ENCODE measurements around the gene ADNP.

The ADNP gene

DNA sequence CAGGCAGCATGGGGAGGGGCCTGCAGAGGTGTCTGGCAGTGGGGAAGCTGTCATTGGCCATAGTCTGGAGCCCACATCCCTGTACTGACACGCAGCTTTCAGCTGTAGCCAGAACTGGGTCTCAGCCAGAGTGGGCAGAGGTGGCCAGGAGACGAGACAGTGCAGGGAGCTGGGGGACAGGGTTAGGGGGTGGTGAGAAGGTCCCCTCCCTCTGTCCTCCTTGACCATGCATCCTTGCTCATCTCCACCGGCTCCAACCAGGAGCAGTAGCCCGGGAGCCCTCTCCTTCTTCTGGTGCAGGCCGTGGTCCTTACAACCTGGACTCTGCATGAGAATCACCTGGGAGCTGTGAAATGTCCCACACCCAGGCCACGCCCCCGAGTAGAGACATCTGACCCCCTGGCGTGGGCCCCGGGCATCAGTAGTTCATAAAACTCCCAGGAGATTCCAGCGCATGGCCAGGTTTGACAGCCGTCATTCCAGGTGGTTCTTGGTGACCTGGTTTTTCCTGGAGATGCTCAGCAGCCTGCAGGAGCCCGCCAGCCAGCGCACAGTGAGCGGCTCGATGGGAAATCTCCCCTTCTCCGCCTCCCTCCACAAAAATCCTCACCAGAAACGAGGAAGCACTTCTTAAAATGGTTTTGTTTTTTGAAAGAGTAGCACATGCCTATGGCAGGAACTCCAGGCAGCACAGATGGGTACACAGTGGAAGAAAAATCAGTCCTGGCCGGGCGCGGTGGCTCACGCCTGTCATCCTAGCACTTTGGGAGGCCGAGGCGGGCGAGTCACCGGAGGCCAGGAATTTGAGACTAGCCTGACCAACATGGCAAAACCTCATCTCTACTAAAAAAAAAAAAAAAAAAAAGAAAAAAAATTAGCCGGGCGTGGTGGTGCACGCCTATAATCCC lies 56.2 kb downstream of the ADNP start:
- H3K27ac ChIP-seq (ENCODE audit: insufficient read depth, low read length, poor library complexity, severe bottlenecking), result no peak overlapping the region
- H3K4me1 ChIP-seq (ENCODE audit: control insufficient read depth, insufficient read depth, low read length, poor library complexity, severe bottlenecking), result no peaks in the 10 kb centered on the region
- H3K9me3 ChIP-seq (ENCODE audit: control insufficient read depth, low read length), result no peaks in the 10 kb centered on the region
- H3K4me3 ChIP-seq (ENCODE audit: insufficient read depth, low read depth, low read length, poor library complexity, severe bottlenecking), result no peak overlapping the region
- H3K36me3 ChIP-seq (ENCODE audit: control insufficient read depth, insufficient read depth, low read length), result no peaks in the 10 kb centered on the region
- H3K27me3 ChIP-seq (replicated peaks; ENCODE audit: control insufficient read depth, insufficient read depth, low read length, poor library complexity, severe bottlenecking), result no peaks in the 10 kb centered on the region
- DNase-seq, result no peak

DNA sequence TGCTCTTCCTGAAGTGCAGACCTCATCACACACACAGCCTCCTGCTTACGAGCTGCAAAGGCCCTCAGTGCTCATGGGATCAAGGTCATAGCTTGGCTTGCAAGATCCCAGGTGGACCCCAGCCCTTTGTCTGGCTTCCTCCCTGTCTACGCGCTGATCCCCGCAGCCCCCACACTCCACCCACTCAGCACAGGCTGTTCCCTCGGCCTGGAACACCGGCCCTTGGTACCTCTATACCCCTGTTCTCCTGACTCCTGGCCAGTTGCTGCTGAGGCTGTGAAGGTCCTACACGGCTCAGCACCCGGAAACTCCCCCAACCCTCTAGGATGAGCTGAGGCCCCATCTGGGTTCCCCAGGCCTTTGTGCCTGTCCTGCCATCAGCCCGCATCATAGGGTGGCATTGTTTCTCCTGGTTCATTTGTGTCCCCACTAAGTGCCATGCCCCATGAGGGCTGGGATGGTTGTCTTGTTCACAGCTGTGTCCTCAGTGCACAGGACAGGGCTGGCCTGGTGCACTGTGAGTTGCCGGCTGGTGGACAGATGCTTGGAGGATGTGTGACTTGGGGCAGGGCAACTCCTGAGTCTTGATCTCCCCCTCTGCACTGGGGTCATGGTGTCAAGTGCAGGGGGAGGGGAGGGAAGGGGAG lies 57.0 kb downstream of the ADNP start:
- Histone ChIP-seq H3K27ac (ENCODE audit: insufficient read depth, low read length, poor library complexity, severe bottlenecking) (no peak overlapping the region), H3K4me3 (ENCODE audit: insufficient read depth, low read depth, low read length, poor library complexity, severe bottlenecking) (no peak overlapping the region), H3K36me3 (ENCODE audit: control insufficient read depth, insufficient read depth, low read length) (no peaks in the 10 kb centered on the region), H3K4me1 (ENCODE audit: control insufficient read depth, insufficient read depth, low read length, poor library complexity, severe bottlenecking) (no peaks in the 10 kb centered on the region), H3K27me3 (replicated peaks; ENCODE audit: control insufficient read depth, insufficient read depth, low read length, poor library complexity, severe bottlenecking) (no peaks in the 10 kb centered on the region), H3K9me3 (ENCODE audit: control insufficient read depth, low read length) (no peaks in the 10 kb centered on the region)
- DNase-seq, result no peak

DNA sequence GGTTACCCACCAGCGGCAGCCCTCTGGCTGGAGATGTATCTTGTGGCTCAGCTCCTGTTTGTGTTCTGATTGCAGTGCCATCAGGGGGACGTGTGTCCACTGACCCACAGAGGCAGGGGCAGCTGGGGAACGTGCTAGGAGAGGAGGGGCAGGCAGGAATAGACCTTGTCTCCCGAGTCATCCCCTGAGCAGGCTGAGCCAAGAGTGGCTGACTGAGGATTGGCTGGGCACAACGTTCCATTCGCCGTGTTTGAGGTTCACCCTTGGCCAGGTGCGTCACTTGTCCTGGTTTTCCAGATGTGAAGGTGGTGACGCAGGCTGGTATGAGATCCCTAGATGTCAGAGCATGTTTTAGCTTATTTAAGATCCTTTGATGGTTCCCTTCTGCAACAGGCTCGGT lies 57.7 kb downstream of the ADNP start:
- Histone ChIP-seq H3K4me1 (ENCODE audit: control insufficient read depth, insufficient read depth, low read length, poor library complexity, severe bottlenecking) (no peaks in the 10 kb centered on the region), H3K27ac (ENCODE audit: insufficient read depth, low read length, poor library complexity, severe bottlenecking) (no peak overlapping the region), H3K36me3 (ENCODE audit: control insufficient read depth, insufficient read depth, low read length) (no peaks in the 10 kb centered on the region), H3K4me3 (ENCODE audit: insufficient read depth, low read depth, low read length, poor library complexity, severe bottlenecking) (no peak overlapping the region), H3K9me3 (ENCODE audit: control insufficient read depth, low read length) (no peaks in the 10 kb centered on the region), H3K27me3 (replicated peaks; ENCODE audit: control insufficient read depth, insufficient read depth, low read length, poor library complexity, severe bottlenecking) (no peaks in the 10 kb centered on the region)
- DNase-seq, result no peak

DNA sequence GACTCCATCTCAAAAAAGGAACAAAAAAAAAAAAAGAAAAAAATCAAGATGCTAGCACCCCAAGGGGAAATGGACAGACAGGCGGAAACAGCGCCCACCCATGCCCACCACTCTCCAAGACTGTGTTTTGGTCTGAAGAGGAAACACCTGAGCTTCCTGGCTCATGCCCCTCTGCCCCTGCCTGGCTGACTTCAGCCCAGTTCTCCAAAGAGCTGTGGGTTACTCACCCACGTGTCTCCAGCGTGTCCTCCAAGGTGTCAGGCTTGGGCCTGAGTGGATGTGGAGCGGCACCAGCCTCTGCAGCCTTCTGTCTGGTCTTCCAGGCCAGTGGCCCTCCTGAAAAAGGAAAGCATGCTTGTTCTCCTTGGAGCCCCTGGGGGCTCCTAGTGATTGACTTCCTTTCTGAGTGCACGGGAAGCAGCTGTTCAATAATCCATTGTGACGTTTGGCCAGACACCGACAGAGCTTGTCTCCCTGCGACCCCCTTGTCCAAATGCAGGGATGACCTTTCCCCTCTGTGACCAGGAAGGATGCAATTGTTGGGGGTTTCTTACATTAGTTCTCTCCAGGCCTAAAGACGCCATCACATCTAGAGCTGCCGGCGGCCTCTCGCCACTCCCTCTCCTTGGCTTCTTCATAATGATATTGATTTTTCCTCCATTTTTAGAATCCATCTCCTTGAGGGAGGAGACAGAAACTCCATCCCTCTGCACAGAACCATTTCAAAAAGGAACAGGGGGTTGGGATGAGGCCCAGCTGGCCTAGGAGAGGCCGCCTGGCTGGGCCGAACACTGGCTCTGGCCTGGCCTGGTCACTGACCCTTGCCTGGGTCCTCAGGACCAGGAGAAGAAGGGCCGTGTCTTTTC lies 58.4 kb downstream of the ADNP start:
- H3K36me3 ChIP-seq (ENCODE audit: control insufficient read depth, insufficient read depth, low read length), result no peaks in the 10 kb centered on the region
- H3K27me3 ChIP-seq (replicated peaks; ENCODE audit: control insufficient read depth, insufficient read depth, low read length, poor library complexity, severe bottlenecking), result no peaks in the 10 kb centered on the region
- no peak for DNase-seq
- H3K27ac ChIP-seq (ENCODE audit: insufficient read depth, low read length, poor library complexity, severe bottlenecking), result no peak overlapping the region
- H3K4me1 ChIP-seq (ENCODE audit: control insufficient read depth, insufficient read depth, low read length, poor library complexity, severe bottlenecking), result no peaks in the 10 kb centered on the region
- no peak overlapping the region for H3K4me3 ChIP-seq (ENCODE audit: insufficient read depth, low read depth, low read length, poor library complexity, severe bottlenecking)
- no peaks in the 10 kb centered on the region for H3K9me3 ChIP-seq (ENCODE audit: control insufficient read depth, low read length)

DNA sequence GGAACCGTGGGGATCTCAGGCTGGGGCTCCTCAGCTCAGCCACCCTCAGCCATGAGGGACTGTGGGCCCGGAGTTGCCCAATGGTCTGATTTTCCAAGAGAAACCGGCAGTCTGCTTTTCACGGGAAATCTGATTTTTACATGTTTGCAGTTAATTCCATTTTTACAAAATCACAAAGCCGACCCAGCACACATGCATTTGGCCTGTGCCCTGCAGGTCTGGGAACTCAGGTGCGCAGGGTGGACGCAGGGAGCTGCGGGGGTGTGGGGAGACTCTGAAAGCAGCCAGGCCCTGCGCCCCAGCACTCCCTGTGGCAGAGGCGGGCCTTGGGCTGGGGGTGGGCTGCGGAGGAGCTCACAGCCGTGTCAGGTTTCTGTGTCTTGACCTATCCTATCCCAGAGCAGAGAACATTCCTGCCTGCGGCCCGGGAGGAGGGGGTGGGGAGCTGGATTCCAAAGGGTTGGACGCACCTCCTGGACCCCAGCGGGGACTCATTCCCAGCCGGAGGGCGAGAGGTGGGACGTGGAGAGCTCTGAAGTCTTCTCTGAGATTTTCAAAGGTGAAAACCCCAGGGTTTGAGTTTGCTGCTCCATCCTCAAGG lies 60.6 kb downstream of the ADNP start:
- no peaks in the 10 kb centered on the region for H3K4me1 ChIP-seq (ENCODE audit: control insufficient read depth, insufficient read depth, low read length, poor library complexity, severe bottlenecking)
- H3K36me3 ChIP-seq (ENCODE audit: control insufficient read depth, insufficient read depth, low read length), result no peaks in the 10 kb centered on the region
- no peaks in the 10 kb centered on the region for H3K27me3 ChIP-seq (replicated peaks; ENCODE audit: control insufficient read depth, insufficient read depth, low read length, poor library complexity, severe bottlenecking)
- H3K27ac ChIP-seq (ENCODE audit: insufficient read depth, low read length, poor library complexity, severe bottlenecking), result no peak overlapping the region
- no peak for DNase-seq
- H3K4me3 ChIP-seq (ENCODE audit: insufficient read depth, low read depth, low read length, poor library complexity, severe bottlenecking), result no peak overlapping the region
- no peaks in the 10 kb centered on the region for H3K9me3 ChIP-seq (ENCODE audit: control insufficient read depth, low read length)

DNA sequence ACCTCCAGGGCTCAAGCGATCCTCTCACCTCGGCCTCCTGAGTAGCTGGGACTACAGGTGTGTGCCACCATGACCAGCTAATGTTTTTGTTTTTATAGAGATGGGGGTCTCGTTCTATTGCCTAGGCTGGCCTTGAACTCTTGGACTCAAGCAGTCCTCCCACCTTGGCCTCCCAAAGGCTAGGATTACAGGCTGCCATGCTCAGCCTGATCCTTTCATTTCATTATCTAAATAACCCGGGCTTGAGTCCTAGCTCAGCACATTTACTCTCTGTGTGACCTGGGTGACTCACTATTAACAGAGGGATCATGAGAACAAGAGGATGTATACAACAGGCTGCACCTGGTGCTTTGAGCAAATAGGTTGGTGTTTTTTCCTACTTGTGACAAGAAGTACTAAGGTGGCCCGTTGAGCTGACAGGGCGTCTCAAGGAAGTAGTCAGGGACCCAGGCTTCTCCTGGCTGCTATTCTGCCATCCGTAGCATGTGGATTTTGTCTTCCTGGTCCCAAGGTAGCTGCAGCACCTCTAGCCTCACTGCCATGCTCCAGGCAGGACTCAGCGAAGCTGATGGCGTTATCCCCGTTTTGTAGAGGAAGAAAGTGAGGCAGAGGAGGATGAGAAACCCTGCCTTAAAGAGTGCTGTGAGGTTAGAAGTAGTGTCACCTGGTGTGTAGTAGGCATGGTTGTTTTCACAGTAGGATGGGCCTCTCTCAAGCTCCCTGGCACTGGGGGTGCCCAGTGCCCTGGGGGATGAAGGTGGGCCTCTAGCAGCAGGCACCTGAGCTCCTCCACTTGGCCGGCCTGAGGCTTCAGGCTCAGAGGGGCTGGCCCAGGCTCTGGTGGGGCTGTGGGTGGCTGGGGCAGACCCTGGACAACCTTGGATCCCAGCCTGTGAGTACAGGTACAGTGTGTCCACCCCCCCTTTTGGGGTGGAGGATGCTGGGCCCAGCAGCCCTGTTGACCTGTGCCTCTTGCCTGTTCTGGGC lies 62.4 kb downstream of the ADNP start:
- H3K4me3 ChIP-seq (ENCODE audit: insufficient read depth, low read depth, low read length, poor library complexity, severe bottlenecking), result no peak overlapping the region

DNA sequence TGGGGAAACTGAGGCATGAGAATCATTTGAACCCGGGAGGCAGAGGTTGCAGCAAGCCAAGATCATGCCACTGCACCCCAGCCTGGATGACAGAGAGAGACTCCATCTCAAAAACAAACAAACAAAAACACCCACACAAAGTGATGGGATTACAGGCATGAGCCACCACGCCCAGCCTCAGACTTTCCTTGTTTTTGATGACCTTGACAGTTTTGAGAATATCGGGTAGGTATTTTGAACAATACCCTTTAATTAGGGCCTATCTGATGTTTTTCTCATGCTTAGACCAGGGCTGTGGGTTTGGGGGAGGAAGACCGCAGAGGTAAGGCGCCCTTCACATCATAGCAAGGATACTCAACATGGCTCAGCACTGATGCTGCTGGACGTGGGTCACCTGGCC lies 63.4 kb downstream of the ADNP start:
- DNase-seq, result no peak
- H3K27ac ChIP-seq (ENCODE audit: insufficient read depth, low read length, poor library complexity, severe bottlenecking), result no peak overlapping the region
- H3K4me3 ChIP-seq (ENCODE audit: insufficient read depth, low read depth, low read length, poor library complexity, severe bottlenecking), result no peak overlapping the region
- H3K27me3 ChIP-seq (replicated peaks; ENCODE audit: control insufficient read depth, insufficient read depth, low read length, poor library complexity, severe bottlenecking), result no peaks in the 10 kb centered on the region
- no peaks in the 10 kb centered on the region for H3K4me1 ChIP-seq (ENCODE audit: control insufficient read depth, insufficient read depth, low read length, poor library complexity, severe bottlenecking)
- H3K36me3 ChIP-seq (ENCODE audit: control insufficient read depth, insufficient read depth, low read length), result no peaks in the 10 kb centered on the region
- H3K9me3 ChIP-seq (ENCODE audit: control insufficient read depth, low read length), result no peaks in the 10 kb centered on the region

More for the DNA sequence above, 62.4 kb downstream of the ADNP start:
- Histone ChIP-seq H3K9me3 (ENCODE audit: control insufficient read depth, low read length) (no peaks in the 10 kb centered on the region), H3K36me3 (ENCODE audit: control insufficient read depth, insufficient read depth, low read length) (no peaks in the 10 kb centered on the region), H3K4me1 (ENCODE audit: control insufficient read depth, insufficient read depth, low read length, poor library complexity, severe bottlenecking) (no peaks in the 10 kb centered on the region), H3K27ac (ENCODE audit: insufficient read depth, low read length, poor library complexity, severe bottlenecking) (no peak overlapping the region), H3K27me3 (replicated peaks; ENCODE audit: control insufficient read depth, insufficient read depth, low read length, poor library complexity, severe bottlenecking) (no peaks in the 10 kb centered on the region)
- no peak for DNase-seq

DNA sequence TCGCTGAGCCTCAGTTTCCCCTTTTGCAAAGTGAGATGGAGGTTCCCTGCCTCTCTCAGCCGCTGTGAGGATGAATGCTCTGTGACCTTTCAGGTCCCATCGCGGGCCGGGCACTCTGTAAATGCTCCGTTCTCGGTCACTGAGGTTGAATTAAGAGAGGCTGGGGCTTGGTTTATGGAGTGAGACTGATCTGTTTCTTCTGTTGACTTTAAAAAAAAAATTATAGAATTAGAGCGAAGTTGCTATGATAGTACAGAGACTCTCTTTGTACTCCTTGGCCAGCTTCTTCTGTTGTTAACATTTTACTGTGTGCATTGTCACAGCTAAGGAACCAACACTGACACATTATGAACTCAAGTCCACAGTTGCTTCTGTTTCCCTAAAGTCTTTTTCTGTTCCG lies 64.4 kb downstream of the ADNP start:
- H3K27me3 ChIP-seq (replicated peaks; ENCODE audit: control insufficient read depth, insufficient read depth, low read length, poor library complexity, severe bottlenecking), result no peaks in the 10 kb centered on the region
- H3K9me3 ChIP-seq (ENCODE audit: control insufficient read depth, low read length), result no peaks in the 10 kb centered on the region
- no peaks in the 10 kb centered on the region for H3K36me3 ChIP-seq (ENCODE audit: control insufficient read depth, insufficient read depth, low read length)
- DNase-seq, result no peak
- no peak overlapping the region for H3K4me3 ChIP-seq (ENCODE audit: insufficient read depth, low read depth, low read length, poor library complexity, severe bottlenecking)
- no peaks in the 10 kb centered on the region for H3K4me1 ChIP-seq (ENCODE audit: control insufficient read depth, insufficient read depth, low read length, poor library complexity, severe bottlenecking)
- H3K27ac ChIP-seq (ENCODE audit: insufficient read depth, low read length, poor library complexity, severe bottlenecking), result no peak overlapping the region
